Osteoblast (primary cell): Measurements from ENCODE around the gene GGACT. TPM values are rescaled to one million over a fixed set of nuclear protein-coding genes. Genes with fewer than 3 reads are reported as not detected.

Source experiments
- DNase-seq: peaks from one replicate; pipeline ENCODE4 v3.0.0; 2011; ENCODE audit warnings: low spot score, mixed read lengths; ENCODE audit not compliant: insufficient read length; ENCODE audit errors: missing footprints
- H2AFZ ChIP-seq: 2 replicates; pipeline ENCODE4 v1.6.0; 2011; ENCODE audit warnings: mild to moderate bottlenecking, low read length
- H3K27ac ChIP-seq: 2 replicates; pipeline ENCODE4 v1.5.1; 2011; ENCODE audit warnings: mild to moderate bottlenecking, low read depth, low read length, moderate library complexity
- H3K27me3 ChIP-seq: 2 replicates; pipeline ENCODE4 v1.6.0; 2012; ENCODE audit warnings: mild to moderate bottlenecking, control low read depth, inconsistent platforms, low read length, moderate library complexity; ENCODE audit not compliant: insufficient read depth
- H3K36me3 ChIP-seq: 2 replicates; pipeline ENCODE4 v1.5.1; 2011; ENCODE audit warnings: mild to moderate bottlenecking, low read length, control low read depth, moderate library complexity; ENCODE audit not compliant: insufficient read depth
- H3K4me1 ChIP-seq: 2 replicates; pipeline ENCODE4 v1.5.1; 2011; ENCODE audit warnings: mild to moderate bottlenecking, low read length, control low read depth, moderate library complexity; ENCODE audit not compliant: insufficient read depth
- H3K4me2 ChIP-seq: 2 replicates; pipeline ENCODE4 v1.6.0; 2011; ENCODE audit warnings: mild to moderate bottlenecking, low read length; ENCODE audit not compliant: insufficient read depth
- H3K4me3 ChIP-seq: fragments of 200-600 bp; sonication (generic); 3 replicates; pipeline ENCODE4 v1.5.1; 2012; ENCODE audit warnings: mild to moderate bottlenecking, low read length, inconsistent platforms; ENCODE audit not compliant: insufficient read depth
- H3K79me2 ChIP-seq: 2 replicates; pipeline ENCODE4 v1.6.0; 2012; ENCODE audit warnings: mild to moderate bottlenecking, low read length, control low read depth, inconsistent platforms; ENCODE audit not compliant: insufficient read depth
- H3K9me3 ChIP-seq: 2 replicates; pipeline ENCODE4 v1.5.1; 2011; ENCODE audit warnings: low read depth, low read length, control low read depth
- H4K20me1 ChIP-seq: 2 replicates; pipeline ENCODE4 v1.6.0; 2012; ENCODE audit warnings: mild to moderate bottlenecking, low read length, control low read depth; ENCODE audit not compliant: insufficient read depth
- total RNA-seq: library from RNA; depleted of rRNA; stranded (reverse); fragments of >200 nt; gene quantifications from 2 replicates; pipeline ENCODE4 v1.2.3, GENCODE V29; 2012
- TF ChIP-seq, protein P1 (sequence below): IDR thresholded peaks from 2 replicates; pipeline ENCODE4 v1.5.1; 2011; ENCODE audit warnings: mild to moderate bottlenecking, low read depth, low read length, moderate library complexity; ENCODE audit errors: extremely low read depth

Gene GGACT
- total RNA-seq, 1 donor: 7.6 TPM

DNA sequence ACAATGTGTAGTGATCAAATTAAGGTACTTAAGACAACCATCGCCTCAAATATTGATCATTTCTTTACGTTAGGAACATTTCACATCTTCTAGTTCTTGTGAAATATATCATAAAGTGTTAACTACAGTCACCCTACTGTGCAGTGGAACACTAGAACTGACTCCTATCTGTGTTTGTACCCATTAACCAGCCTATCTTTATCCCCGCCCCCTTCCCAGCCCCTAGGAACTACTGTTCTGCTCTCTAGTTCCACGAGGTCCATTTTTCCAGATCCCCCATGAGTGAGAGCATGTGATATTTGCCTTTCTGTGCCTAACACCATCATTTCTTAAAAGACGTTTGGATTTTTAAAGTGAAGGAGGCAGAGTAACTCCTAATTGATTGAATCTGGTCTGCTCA lies 24.4 kb upstream of the GGACT start:
- no peak overlapping the region for H3K27ac ChIP-seq
- H3K4me1 ChIP-seq: no peaks in the 10 kb centered on the region
- TF ChIP-seq, protein P1, sequence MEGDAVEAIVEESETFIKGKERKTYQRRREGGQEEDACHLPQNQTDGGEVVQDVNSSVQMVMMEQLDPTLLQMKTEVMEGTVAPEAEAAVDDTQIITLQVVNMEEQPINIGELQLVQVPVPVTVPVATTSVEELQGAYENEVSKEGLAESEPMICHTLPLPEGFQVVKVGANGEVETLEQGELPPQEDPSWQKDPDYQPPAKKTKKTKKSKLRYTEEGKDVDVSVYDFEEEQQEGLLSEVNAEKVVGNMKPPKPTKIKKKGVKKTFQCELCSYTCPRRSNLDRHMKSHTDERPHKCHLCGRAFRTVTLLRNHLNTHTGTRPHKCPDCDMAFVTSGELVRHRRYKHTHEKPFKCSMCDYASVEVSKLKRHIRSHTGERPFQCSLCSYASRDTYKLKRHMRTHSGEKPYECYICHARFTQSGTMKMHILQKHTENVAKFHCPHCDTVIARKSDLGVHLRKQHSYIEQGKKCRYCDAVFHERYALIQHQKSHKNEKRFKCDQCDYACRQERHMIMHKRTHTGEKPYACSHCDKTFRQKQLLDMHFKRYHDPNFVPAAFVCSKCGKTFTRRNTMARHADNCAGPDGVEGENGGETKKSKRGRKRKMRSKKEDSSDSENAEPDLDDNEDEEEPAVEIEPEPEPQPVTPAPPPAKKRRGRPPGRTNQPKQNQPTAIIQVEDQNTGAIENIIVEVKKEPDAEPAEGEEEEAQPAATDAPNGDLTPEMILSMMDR: no peak
- H3K79me2 ChIP-seq: no peaks in the 10 kb centered on the region
- no peak for DNase-seq
- no peak overlapping the region for H3K4me3 ChIP-seq
- no peaks in the 10 kb centered on the region for H3K36me3 ChIP-seq
- H3K27me3 ChIP-seq: no peaks in the 10 kb centered on the region
- H2AFZ ChIP-seq: no peak overlapping the region
- H4K20me1 ChIP-seq: no peaks in the 10 kb centered on the region
- H3K9me3 ChIP-seq: no peaks in the 10 kb centered on the region
- no peak overlapping the region for H3K4me2 ChIP-seq

DNA sequence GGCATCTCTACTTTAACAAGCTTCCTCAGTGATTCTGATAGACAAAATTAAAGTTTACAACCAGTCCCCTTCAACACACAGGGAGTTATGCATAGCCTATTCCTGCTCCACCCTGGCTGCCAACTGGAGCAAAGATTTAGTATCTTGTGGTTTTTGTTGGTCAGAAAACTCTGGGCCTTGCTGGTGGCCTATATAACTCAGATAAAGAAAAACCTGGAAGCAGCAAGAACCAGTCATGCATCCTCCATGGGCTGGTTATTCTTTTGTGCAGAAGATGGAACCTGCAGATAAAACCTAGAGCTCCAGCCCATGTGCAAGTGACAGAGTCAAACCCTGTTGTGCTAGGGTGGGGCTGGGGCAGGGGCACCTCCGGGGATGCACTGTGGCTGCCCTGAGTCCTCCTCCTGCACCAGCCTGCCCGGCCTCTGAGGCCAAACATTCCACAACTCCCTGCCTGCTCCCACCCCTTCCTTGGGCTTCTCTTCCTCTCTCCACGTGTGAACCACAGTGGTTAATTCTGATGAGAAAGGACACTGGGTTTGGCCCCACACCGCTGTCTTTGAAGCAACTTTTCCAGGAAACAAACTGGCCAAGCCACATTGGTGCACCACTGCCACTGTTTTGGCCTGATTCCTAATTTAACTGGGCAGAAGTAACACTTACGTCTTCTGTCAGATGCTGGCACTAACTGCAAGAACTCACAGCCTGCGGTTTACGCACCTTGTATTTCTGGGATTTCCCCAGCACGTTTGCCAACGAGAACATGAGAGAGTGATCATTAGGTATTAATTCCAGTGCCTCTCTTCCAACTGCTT lies 23.3 kb upstream of the GGACT start:
- no peak overlapping the region for H3K27ac ChIP-seq
- no peaks in the 10 kb centered on the region for H4K20me1 ChIP-seq
- H3K36me3 ChIP-seq: no peaks in the 10 kb centered on the region
- H3K27me3 ChIP-seq: no peaks in the 10 kb centered on the region
- no peak overlapping the region for H2AFZ ChIP-seq
- H3K4me2 ChIP-seq: no peak overlapping the region
- H3K79me2 ChIP-seq: no peaks in the 10 kb centered on the region
- TF ChIP-seq, protein P1: no peak
- H3K4me3 ChIP-seq: no peak overlapping the region
- H3K4me1 ChIP-seq: no peaks in the 10 kb centered on the region
- H3K9me3 ChIP-seq: no peaks in the 10 kb centered on the region
- DNase-seq: no peak

DNA sequence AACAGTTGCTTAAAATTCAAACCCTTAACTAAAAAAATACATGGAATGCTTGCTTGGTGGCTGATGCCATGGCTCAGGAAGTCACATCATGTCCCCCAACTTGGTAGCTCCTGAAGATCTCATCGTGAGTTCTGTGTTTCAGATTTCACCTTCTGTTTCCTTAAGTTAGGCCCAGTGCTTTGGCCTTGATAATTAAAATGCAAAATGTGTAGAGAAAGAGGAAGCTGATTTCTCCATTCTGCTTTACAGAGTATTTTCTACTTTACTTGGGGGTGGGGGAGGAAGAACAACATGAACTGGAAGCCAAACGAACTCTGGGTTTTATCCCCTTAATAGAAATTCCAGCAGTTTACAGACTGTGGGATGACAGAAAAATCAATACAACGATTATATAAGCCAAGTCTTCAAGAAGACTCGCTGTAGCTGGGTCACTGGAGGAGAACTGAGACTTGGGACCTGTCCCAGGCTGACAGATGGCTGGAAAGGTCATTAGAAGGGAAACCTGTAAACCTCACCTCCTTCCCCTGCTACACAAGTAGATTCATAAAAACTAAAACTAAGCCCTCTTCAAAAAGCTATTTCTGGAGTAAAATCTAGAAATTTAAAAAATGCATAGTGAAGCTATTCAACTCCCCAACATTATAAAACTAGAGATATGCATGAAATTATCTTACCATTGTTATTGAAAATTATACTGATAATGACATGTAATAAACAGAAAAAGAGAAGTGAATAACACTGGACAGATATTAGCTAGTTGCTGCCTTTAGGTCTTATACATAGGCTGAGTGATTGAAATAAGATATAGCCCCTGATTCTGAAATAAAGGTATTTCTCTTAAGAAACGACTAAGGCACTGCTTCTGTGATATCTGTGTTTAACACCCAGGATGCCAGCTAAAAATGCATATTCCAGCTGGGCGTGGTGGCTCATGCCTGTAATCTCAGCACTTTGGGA lies 22.1 kb upstream of the GGACT start:
- Histone ChIP-seq H2AFZ (no peak overlapping the region), H3K9me3 (no peaks in the 10 kb centered on the region), H3K79me2 (no peaks in the 10 kb centered on the region), H3K4me3 (no peak overlapping the region), H3K36me3 (no peaks in the 10 kb centered on the region), H3K27me3 (no peaks in the 10 kb centered on the region), H4K20me1 (no peaks in the 10 kb centered on the region), H3K4me1 (no peaks in the 10 kb centered on the region), H3K27ac (no peak overlapping the region), H3K4me2 (no peak overlapping the region)
- TF ChIP-seq, protein P1: no peak
- DNase-seq: no peak

DNA sequence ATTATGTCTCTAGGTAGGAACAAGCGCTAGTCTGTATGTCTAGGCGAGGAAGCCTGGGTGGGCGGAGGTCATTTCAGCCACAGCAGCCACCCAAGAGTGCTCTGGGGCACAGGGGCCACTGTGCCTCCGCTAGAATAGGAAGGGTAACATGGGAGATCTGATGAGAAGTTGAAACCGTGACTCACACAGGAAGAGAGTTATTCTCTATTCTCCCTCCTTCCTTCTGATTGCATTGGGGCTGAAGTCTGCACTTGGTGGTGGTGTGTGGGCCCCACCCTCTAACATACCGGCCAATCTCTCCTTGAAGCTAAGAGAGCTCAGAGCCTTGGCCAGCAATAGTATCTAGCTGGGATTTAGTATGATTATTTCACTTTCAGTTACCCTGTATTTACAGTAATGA lies 20.3 kb upstream of the GGACT start:
- DNase-seq: no peak
- Histone ChIP-seq H3K27ac (no peak overlapping the region), H2AFZ (no peak overlapping the region), H3K4me1 (no peaks in the 10 kb centered on the region), H3K27me3 (no peaks in the 10 kb centered on the region), H3K4me3 (no peak overlapping the region), H3K79me2 (no peaks in the 10 kb centered on the region), H3K9me3 (no peaks in the 10 kb centered on the region), H3K36me3 (no peaks in the 10 kb centered on the region), H3K4me2 (no peak overlapping the region), H4K20me1 (no peaks in the 10 kb centered on the region)
- TF ChIP-seq, protein P1: no peak
